Stomach (tissue), 4 donors: ENCODE data around the gene SOX6.

ENCODE experiments used
- CTCF ChIP-seq, 7 experiments: fragments of 450-650 bp in 4 of 7; fragments of 200-600 bp in 3 of 7; sonication (generic) in 3 of 7; IDR thresholded peaks; one replicate each; pipeline ENCODE4 v1.5.1; 2016 to 2019; ENCODE audit warnings: antibody characterized with exemption in 7 of 7, control low read depth in 2 of 7, mild to moderate bottlenecking in 1 of 7
- EP300 ChIP-seq: sonication (generic); formaldehyde crosslinking; IDR thresholded peaks from one replicate; pipeline ENCODE4 v1.6.1; 2017; ENCODE audit warnings: antibody characterized with exemption
- POLR2A ChIP-seq, 4 donors: fragments of 450-650 bp; IDR thresholded peaks; one replicate each; pipeline ENCODE4 v1.6.1; 2016; ENCODE audit warnings: antibody characterized with exemption in 4 of 4, control low read depth in 2 of 4, mild to moderate bottlenecking in 1 of 4, moderate library complexity in 1 of 4

DNA sequence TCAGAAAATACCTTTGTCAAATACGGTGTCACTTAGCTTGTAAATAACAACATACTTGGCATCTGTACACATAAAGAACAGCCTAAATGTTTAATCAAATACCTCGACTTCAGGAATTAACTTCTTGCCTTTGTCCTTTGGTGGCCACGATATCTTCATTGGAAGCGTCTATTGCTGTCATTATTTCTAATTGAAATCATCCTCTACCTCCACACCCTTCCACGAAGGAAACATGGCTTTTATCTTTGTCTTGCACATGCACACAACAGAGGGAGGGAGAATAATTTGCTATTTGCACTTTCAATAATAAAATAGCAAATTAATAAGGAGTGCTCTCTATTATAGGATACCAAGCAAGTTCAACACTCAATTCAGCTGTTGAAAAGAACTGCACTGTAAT, 25.8 kb upstream of the SOX6 start:
- TF ChIP-seq EP300 = no peak
- no peak for TF ChIP-seq CTCF (IDR thresholded peaks at IDR 0.05)
- TF ChIP-seq POLR2A (IDR thresholded peaks at IDR 0.05) = no peak
